Bone marrow (tissue), 2 donors: ENCODE measurements around the gene XRCC6.
"Not testable (repeated sequence)": the region's sequence is repeated elsewhere in the genome, so short reads cannot be mapped to it uniquely, and the experiment has no call there.

Experiments
- DNase-seq, 2 donors: peaks; one replicate each; lab custom pipeline; 2025; lab: John Stamatoyannopoulos, UW

XRCC6 gene

GRCh38 chr22:41598891-41599635 lies 22.0 kb upstream of the XRCC6 start:
- DNase-seq = no peak

GRCh38 chr22:41600976-41601375 lies 20.1 kb upstream of the XRCC6 start:
- no peak for DNase-seq

GRCh38 chr22:41603873-41604332 lies 17.2 kb upstream of the XRCC6 start:
- DNase-seq = no peak

- no peak for DNase-seq
These were observed 12.7 kb upstream of the XRCC6 start for GRCh38 chr22:41608386-41608785.

GRCh38 chr22:41612603-41613306 lies 8.3 kb upstream of the XRCC6 start:
- no peak for DNase-seq

GRCh38 chr22:41613456-41613855 lies 7.6 kb upstream of the XRCC6 start:
- DNase-seq = no peak

- no peak for DNase-seq
These were observed 1.0 kb upstream of the XRCC6 start for GRCh38 chr22:41619979-41620588.

GRCh38 chr22:41620589-41621098 lies 451 bp upstream of the XRCC6 start, which contains the start of gene DESI1:
TSS of gene DESI1 (minus strand) at chr22:41621043. CDS start at chr22:41620839, 204 bp downstream.
- no peak for DNase-seq

GRCh38 chr22:41621911-41622179 lies 750 bp downstream of the XRCC6 start:
- DNase-seq = no peak

- no peak for DNase-seq
These were observed 4.5 kb downstream of the XRCC6 start for GRCh38 chr22:41625577-41625976.

- DNase-seq = not testable (repeated sequence)
These were observed 10.0 kb downstream of the XRCC6 start for GRCh38 chr22:41631115-41631514.

- not testable (repeated sequence) for DNase-seq
These were observed 10.5 kb downstream of the XRCC6 start for GRCh38 chr22:41631615-41632014.

GRCh38 chr22:41634610-41635009 lies 13.5 kb downstream of the XRCC6 start:
- DNase-seq = not testable (repeated sequence)

- DNase-seq = no peak
These were observed 15.4 kb downstream of the XRCC6 start for GRCh38 chr22:41636467-41636866.

GRCh38 chr22:41637623-41638022 lies 16.5 kb downstream of the XRCC6 start:
- DNase-seq = not testable (repeated sequence)

- DNase-seq = no peak
These were observed 17.0 kb downstream of the XRCC6 start for GRCh38 chr22:41638124-41638523.

- no peak for DNase-seq
These were observed 17.7 kb downstream of the XRCC6 start for GRCh38 chr22:41638748-41639147.

GRCh38 chr22:41641854-41642253 lies 20.8 kb downstream of the XRCC6 start:
- DNase-seq = no peak

GRCh38 chr22:41642331-41643110 lies 21.4 kb downstream of the XRCC6 start:
- no peak for DNase-seq

- no peak for DNase-seq
These were observed 26.7 kb downstream of the XRCC6 start for GRCh38 chr22:41647771-41648170.

GRCh38 chr22:41648432-41648831 lies 27.3 kb downstream of the XRCC6 start:
- DNase-seq = no peak

GRCh38 chr22:41650229-41650628 lies 29.1 kb downstream of the XRCC6 start:
- DNase-seq = no peak
